ENCODE measurements around the gene SZRD1.
"Not testable (repeated sequence)": the region's sequence is repeated elsewhere in the genome, so short reads cannot be mapped to it uniquely, and the experiment has no call there.

The SZRD1 gene

GRCh38 chr1:16366722-16367257 is at the start of gene SZRD1:
Gene SZRD1 (plus strand): TSS chr1:16367242. CDS start chr1:16367258, 16 bp downstream.
- no peak for DNase-seq

- DNase-seq: no peak
Observed at GRCh38 chr1:16318555-16318954, 48.5 kb upstream of the SZRD1 start.

GRCh38 chr1:16321176-16321867 is 45.7 kb upstream of the SZRD1 start:
- DNase-seq: no peak

- no peak for DNase-seq
Observed at GRCh38 chr1:16324456-16324890, 42.6 kb upstream of the SZRD1 start.

- DNase-seq: no peak
Observed at GRCh38 chr1:16326833-16327404, 40.1 kb upstream of the SZRD1 start.

GRCh38 chr1:16334655-16335340 is 32.2 kb upstream of the SZRD1 start:
- no peak for DNase-seq

- no peak for DNase-seq
Observed at GRCh38 chr1:16338961-16339360, 28.1 kb upstream of the SZRD1 start.

- no peak for DNase-seq
Observed at GRCh38 chr1:16340673-16341072, 26.4 kb upstream of the SZRD1 start.

- DNase-seq: no peak
Observed at GRCh38 chr1:16342331-16343062, 24.5 kb upstream of the SZRD1 start.

- DNase-seq: not testable (repeated sequence)
Observed at GRCh38 chr1:16343276-16343675, 23.8 kb upstream of the SZRD1 start.

GRCh38 chr1:16348414-16349182 is 18.4 kb upstream of the SZRD1 start:
- no peak for DNase-seq

GRCh38 chr1:16349847-16350406 is 17.1 kb upstream of the SZRD1 start:
- DNase-seq: no peak

- DNase-seq: no peak
Observed at GRCh38 chr1:16351456-16351993, 15.5 kb upstream of the SZRD1 start.

- peak; percentile 29 for DNase-seq
Observed at GRCh38 chr1:16351994-16352841, 14.8 kb upstream of the SZRD1 start, which contains the start of gene FBXO42. Gene FBXO42 (minus strand): TSS chr1:16352480. CDS start chr1:16315418, 37,062 bp downstream.

GRCh38 chr1:16352842-16353535 is 14.1 kb upstream of the SZRD1 start:
- no peak for DNase-seq

- no peak for DNase-seq
Observed at GRCh38 chr1:16354619-16355018, 12.4 kb upstream of the SZRD1 start.

- no peak for DNase-seq
Observed at GRCh38 chr1:16356867-16357266, 10.2 kb upstream of the SZRD1 start.

GRCh38 chr1:16365146-16365498 is 1.9 kb upstream of the SZRD1 start:
- not testable (repeated sequence) for DNase-seq

- peak; percentile 38 for DNase-seq
Observed at GRCh38 chr1:16367258-16367967, 371 bp downstream of the SZRD1 start.
